Prostate gland (tissue), 2 donors: ENCODE data around the gene CERKL. TPM values are rescaled to one million over a fixed set of nuclear protein-coding genes. Genes with fewer than 3 reads are reported as not detected.

Experiments
- DNase-seq: peaks from one replicate; pipeline ENCODE4 v3.0.0-alpha.2; 2019; ENCODE audit warnings: low spot score
- H3K27ac ChIP-seq, 2 donors: fragments of 200-600 bp; sonication (generic); 2 replicates each; pipeline ENCODE4 v1.5.1; 2017 to 2019
- H3K27me3 ChIP-seq: fragments of 200-600 bp; sonication (generic); replicated peaks from 2 replicates; pipeline ENCODE4 v1.5.1; 2019; ENCODE audit not compliant: insufficient read depth
- H3K36me3 ChIP-seq, 2 donors: fragments of 200-600 bp; sonication (generic); 1 replicate in 1 of 2; 2 replicates in 1 of 2; pipeline versions ENCODE4 v1.5.1 to v1.8.1; 2017 to 2019
- H3K4me1 ChIP-seq: fragments of 200-600 bp; sonication (generic); replicated peaks from 2 replicates; pipeline ENCODE4 v1.5.1; 2019
- H3K4me3 ChIP-seq, 2 donors: fragments of 200-600 bp; sonication (generic); 2 replicates each; pipeline ENCODE4 v1.5.1; 2017 to 2019
- H3K9me3 ChIP-seq: fragments of 200-600 bp; sonication (generic); 2 replicates; pipeline ENCODE4 v1.5.1; 2017
- CTCF ChIP-seq, 4 experiments: fragments of 200-600 bp in 2 of 4; fragments of 450-650 bp in 2 of 4; sonication (generic) in 2 of 4; IDR thresholded peaks; 1 replicate in 3 of 4; 2 replicates in 1 of 4; pipeline ENCODE4 v1.5.1; 2016 to 2019; ENCODE audit warnings: antibody characterized with exemption in 4 of 4, mild to moderate bottlenecking in 2 of 4, moderate library complexity in 2 of 4
- POLR2A ChIP-seq: fragments of 450-650 bp; IDR thresholded peaks from one replicate; pipeline ENCODE4 v1.6.1; 2016; ENCODE audit warnings: antibody characterized with exemption, mild to moderate bottlenecking
- POLR2AphosphoS5 ChIP-seq: sonication (generic); formaldehyde crosslinking; IDR thresholded peaks from one replicate; pipeline ENCODE4 v1.6.1; 2017; ENCODE audit warnings: antibody characterized with exemption
- WGBS: methylation state at CpG from one replicate; pipeline ENCODE4 v1.1.5; 2018; 5-methylcytosine and 5-hydroxymethylcytosine counted together
- intact Hi-C: fragments of 100-400 bp; cut with DNase I; formaldehyde crosslinking; loops from one replicate; pipeline ENCODE4 v1.14.2; 2022
- total RNA-seq, 2 donors: library from RNA; depleted of rRNA; stranded (reverse); fragments of >200 nt; gene quantifications; one replicate each; pipeline ENCODE4 v1.1.0, GENCODE V29; 2016

Gene CERKL
- total RNA-seq, 2 donors from 2014 or later, result 0.55 to 3.9 TPM

GRCh38 chr2:181680055-181680936 lies 23.4 kb upstream of the CERKL start, which contains the start of gene NEUROD1:
NEUROD1 (minus strand) TSS chr2:181680517; CDS start chr2:181678860, 1,657 bp downstream.
- no peaks in the 10 kb centered on the region for H3K9me3 ChIP-seq
- no peak within 1 kb of the TSS for H3K27ac ChIP-seq
- H3K4me1 ChIP-seq, result peaks cover 4% of the 10 kb centered on the region
- no peak for DNase-seq
- intact Hi-C loops, result no loop called here
- H3K4me3 ChIP-seq, result no peak within 1 kb of the TSS
- 3% methylated on average over 45 of the region's 45 CpGs for WGBS
- TF ChIP-seq POLR2A (no peak), POLR2AphosphoS5 (no peak), CTCF (IDR thresholded peaks at IDR 0.05) (no peak)
- no peaks in the 10 kb centered on the region for H3K36me3 ChIP-seq
- peaks cover 41% of the 10 kb centered on the region for H3K27me3 ChIP-seq

- intact Hi-C loops, result no loop called here
- Histone ChIP-seq H3K4me1 (peaks cover 4% of the 10 kb centered on the region), H3K4me3 (no peak overlapping the region), H3K9me3 (no peaks in the 10 kb centered on the region), H3K36me3 (no peaks in the 10 kb centered on the region), H3K27ac (no peak overlapping the region), H3K27me3 (peaks cover 39% of the 10 kb centered on the region)
- TF ChIP-seq POLR2A, result no peak
- TF ChIP-seq CTCF (IDR thresholded peaks at IDR 0.05), result no peak
- no peak for TF ChIP-seq POLR2AphosphoS5
- WGBS, result 1% methylated on average over 20 of the region's 20 CpGs
- DNase-seq, result no peak
These were observed 22.7 kb upstream of the CERKL start for GRCh38 chr2:181679544-181679979.

- Histone ChIP-seq H3K27ac (no peak overlapping the region), H3K9me3 (no peaks in the 10 kb centered on the region), H3K4me1 (peaks cover 4% of the 10 kb centered on the region), H3K27me3 (peaks cover 37% of the 10 kb centered on the region), H3K4me3 (no peak overlapping the region), H3K36me3 (no peaks in the 10 kb centered on the region)
- intact Hi-C loops, result no loop called here
- WGBS, result 10% methylated on average over 18 of the region's 18 CpGs
- TF ChIP-seq CTCF (IDR thresholded peaks at IDR 0.05) (no peak), POLR2A (no peak), POLR2AphosphoS5 (no peak)
- no peak for DNase-seq
These were observed 22.1 kb upstream of the CERKL start for GRCh38 chr2:181678861-181679543.

- peaks cover 4% of the 10 kb centered on the region for H3K4me1 ChIP-seq
- H3K36me3 ChIP-seq, result no peaks in the 10 kb centered on the region
- TF ChIP-seq POLR2AphosphoS5 (no peak), POLR2A (no peak), CTCF (IDR thresholded peaks at IDR 0.05) (no peak)
- no peaks in the 10 kb centered on the region for H3K9me3 ChIP-seq
- no peak overlapping the region for H3K27ac ChIP-seq
- intact Hi-C loops, result no loop called here
- H3K27me3 ChIP-seq, result peaks cover 29% of the 10 kb centered on the region
- no peak overlapping the region for H3K4me3 ChIP-seq
- WGBS, result 11% methylated on average over 41 of the region's 41 CpGs
- DNase-seq, result peak; percentile 35
These were observed 21.1 kb upstream of the CERKL start for GRCh38 chr2:181677912-181678586.
